Ovary (tissue), 10 donors: ENCODE results near the gene MAN1B1. TPM values are rescaled to one million over a fixed set of nuclear protein-coding genes. Genes with fewer than 3 reads are reported as not detected.

Experiments
- DNase-seq, 5 donors: peaks; one replicate each; pipeline ENCODE4 v3.0.0-alpha.2; 2019 to 2020
- H3K27ac ChIP-seq, 2 donors: fragments of 200-600 bp; one replicate each; pipeline versions ENCODE4 v1.5.1 to v1.8.0; 2019 to 2022
- H3K27me3 ChIP-seq: fragments of 200-600 bp; one replicate; pipeline ENCODE4 v1.8.0; 2022
- H3K36me3 ChIP-seq: fragments of 200-600 bp; sonication (generic); one replicate; pipeline ENCODE4 v1.5.1; 2019
- H3K4me1 ChIP-seq: one replicate; pipeline ENCODE4 v1.8.1; 2013; ENCODE audit warnings: mild to moderate bottlenecking, moderate library complexity; ENCODE audit not compliant: insufficient read depth
- H3K4me3 ChIP-seq: fragments of 200-600 bp; sonication (generic); one replicate; pipeline ENCODE4 v1.5.1; 2017
- H3K9me3 ChIP-seq, 2 donors: fragments of 200-600 bp in 1 of 2; sonication (generic) in 1 of 2; one replicate each; pipeline versions ENCODE4 v1.5.1 to v1.8.1; 2013 to 2019; ENCODE audit warnings: mild to moderate bottlenecking in 1 of 2, moderate library complexity in 1 of 2
- EP300 ChIP-seq: sonication (generic); formaldehyde crosslinking; IDR thresholded peaks from one replicate; pipeline ENCODE4 v1.6.1; 2017; ENCODE audit warnings: antibody characterized with exemption
- POLR2A ChIP-seq: fragments of 450-650 bp; IDR thresholded peaks from one replicate; pipeline ENCODE4 v1.6.1; 2017; ENCODE audit warnings: antibody characterized with exemption, mild to moderate bottlenecking, moderate library complexity
- WGBS, 3 donors: extraction: QIAGEN DNeasy Blood & Tissue Kit in 1 of 3; methylation state at CpG; one replicate each; pipeline versions ENCODE4 v1.1.5 to v1.1.7; 2013 to 2017; 5-methylcytosine and 5-hydroxymethylcytosine counted together
- intact Hi-C, 4 donors: fragments of 100-400 bp; cut with DNase I; formaldehyde crosslinking; loops; one replicate each; pipeline versions ENCODE4 v1.11.0 to v1.15.1; 2022 to 2023
- long read RNA-seq, 3 donors: library from polyadenylated mRNA in 2 of 3; unstranded in 2 of 3; transcript quantifications; one replicate each; pipeline ENCODE4 v2.0.0 and lab custom pipeline, GENCODE V29; 2021 to 2026
- polyA plus RNA-seq, 2 donors: library from polyadenylated mRNA; stranded (reverse); fragments of 200-250 nt in 1 of 2; fragments of 350-450 nt in 1 of 2; fragmentation: Illumina TruSeq in 1 of 2; extraction: RNeasy Lipid Tissue Mini Kit (QIAGEN cat#74804) in 1 of 2; gene quantifications; one replicate each; pipeline ENCODE4 v1.2.3, GENCODE V29; 2013 to 2014
- total RNA-seq, 7 donors: library from RNA; depleted of rRNA in 2 of 7; stranded (reverse); fragments of >200 nt in 2 of 7; fragmentation: NEBNext Ultra II Directional in 3 of 7; extraction: Animal tissue kit (Norgen Biotek cat#: 25700) in 3 of 7; gene quantifications; one replicate each; pipeline versions ENCODE4 v1.1.0 to v1.2.4, GENCODE V29; 2016 to 2023
- TF ChIP-seq, protein P1 (sequence below), 3 donors: fragments of 450-650 bp in 2 of 3; fragments of 200-600 bp in 1 of 3; IDR thresholded peaks; one replicate each; pipeline versions ENCODE4 v1.5.1 to v1.8.0; 2016 to 2022; ENCODE audit warnings: antibody characterized with exemption in 3 of 3, mild to moderate bottlenecking in 1 of 3
- donor health status: DM: no; HTN: no; CAD: no; lungs with moderate emphysema.
- donor health status: DM: no; HTN: no; CAD: no.
- donor health status: Bipolar disorder and iron deficiency.
- donor health status: DM: yes; HTN: yes; CAD: no.
- donor health status: DM: no; HTN: no; CAD: no.
- donor health status: DM: yes; HTN: yes; CAD: no.

Gene MAN1B1
- total RNA-seq (10 to 100 TPM; 30.2 to 55.1 (median 38.6) TPM), polyA plus RNA-seq (100 to 1,000 TPM in 1 of 2 donors, 10 to 100 TPM in 1; 44.0 to 109 TPM)
- long read RNA-seq, donor 1, transcript MAN1B1-202 (13 exons, 2,769 nt), result major isoform, 278 of 316 reads
- long read RNA-seq, donor 1, partial matches to known transcripts, result 15 of 316 reads
- long read RNA-seq, donor 1, other reads (novel, unspliced or antisense), result 17 of 316 reads
- long read RNA-seq, donor 2, full-length matches to known transcripts, result 34 of 40 reads
- long read RNA-seq, donor 2, partial matches to known transcripts, result 6 of 40 reads
- long read RNA-seq, donor 2, other reads (novel, unspliced or antisense), result 0 of 40 reads
- long read RNA-seq, donor 3, full-length matches to known transcripts, result 145 of 181 reads
- long read RNA-seq, donor 3, partial matches to known transcripts, result 16 of 181 reads
- long read RNA-seq, donor 3, other reads (novel, unspliced or antisense), result 20 of 181 reads

DNA sequence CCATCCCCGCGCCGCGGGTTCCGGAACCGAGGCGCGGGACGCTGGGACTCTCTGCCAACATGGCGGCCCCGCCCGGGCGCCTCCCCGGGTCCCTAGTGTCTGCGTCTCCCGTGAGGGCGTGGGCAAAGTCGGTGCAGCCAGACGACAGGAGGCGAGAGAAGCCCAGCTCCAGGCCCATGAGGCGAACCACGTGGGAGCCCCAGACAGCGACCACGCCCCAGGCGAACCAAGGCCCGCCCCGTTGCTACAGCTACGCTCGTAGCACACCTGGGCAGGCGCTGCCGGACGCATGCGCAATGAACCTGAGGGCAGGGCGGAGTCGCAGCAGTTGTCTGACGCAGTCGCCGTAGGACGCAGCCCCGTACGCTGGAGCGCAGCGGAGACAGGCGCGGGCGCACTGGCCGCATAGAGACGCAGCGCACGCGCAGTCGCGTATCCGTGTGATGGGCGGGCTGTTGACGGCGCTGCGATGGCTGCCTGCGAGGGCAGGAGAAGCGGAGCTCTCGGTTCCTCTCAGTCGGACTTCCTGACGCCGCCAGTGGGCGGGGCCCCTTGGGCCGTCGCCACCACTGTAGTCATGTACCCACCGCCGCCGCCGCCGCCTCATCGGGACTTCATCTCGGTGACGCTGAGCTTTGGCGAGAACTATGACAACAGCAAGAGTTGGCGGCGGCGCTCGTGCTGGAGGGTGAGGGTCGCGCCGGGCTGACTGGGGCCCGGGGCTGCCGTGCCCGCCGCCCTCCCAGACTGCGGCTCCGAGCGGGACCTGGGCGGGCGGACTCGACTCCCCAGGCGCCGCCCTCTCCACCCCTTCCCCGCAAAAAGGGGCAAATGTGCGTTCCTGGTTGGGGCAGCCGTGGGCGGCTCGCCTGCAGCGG lies at the start of gene MAN1B1:
Gene MAN1B1 (plus strand): TSS at position 455 of the 878 bp plus-strand sequence. CDS start 15 bp downstream, at position 470.
- H3K27ac ChIP-seq, result peak within 1 kb of the TSS; percentile 55 to 68
- WGBS, 3 donors, result 0 to 1% (median 0%) methylated on average over 33 to 101 of the region's 101 CpGs

DNA sequence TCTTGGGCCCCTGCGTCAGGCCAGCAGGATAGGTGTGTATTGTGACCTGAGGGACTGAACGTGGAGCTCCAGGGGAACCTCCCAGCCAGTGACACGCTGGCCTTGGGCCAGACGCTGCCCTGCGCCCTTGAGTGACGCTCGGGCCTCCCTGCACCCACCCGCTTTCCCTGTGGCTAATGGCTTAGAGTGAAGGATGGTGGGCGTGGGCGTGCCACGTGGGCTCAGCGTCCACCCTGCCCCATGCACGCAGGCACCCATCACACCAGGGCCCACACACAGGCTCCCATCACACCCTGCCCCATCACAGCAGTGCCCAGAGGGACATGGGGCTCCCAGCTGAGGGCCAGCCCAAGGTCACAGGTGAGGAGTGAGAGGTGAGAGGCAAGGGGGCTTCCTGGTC lies 49.8 kb upstream of the MAN1B1 start:
- intact Hi-C loops, result loop anchor here in 2 of 4 donors (2.0 to 5.0 kb wide), 2 partner anchors 250 kb away; no protein-coding TSS in a partner anchor
- H3K4me3 ChIP-seq, result no peak overlapping the region
- no peak for DNase-seq
- WGBS, 3 donors, result 60 to 62% (median 60%) methylated on average over 13 of the region's 13 CpGs
- no peaks in the 10 kb centered on the region for H3K9me3 ChIP-seq
- no peaks in the 10 kb centered on the region for H3K27me3 ChIP-seq
- H3K4me1 ChIP-seq, result peaks cover 1% of the 10 kb centered on the region
- no peak overlapping the region for H3K27ac ChIP-seq
- no peaks in the 10 kb centered on the region for H3K36me3 ChIP-seq
- TF ChIP-seq, protein P1, sequence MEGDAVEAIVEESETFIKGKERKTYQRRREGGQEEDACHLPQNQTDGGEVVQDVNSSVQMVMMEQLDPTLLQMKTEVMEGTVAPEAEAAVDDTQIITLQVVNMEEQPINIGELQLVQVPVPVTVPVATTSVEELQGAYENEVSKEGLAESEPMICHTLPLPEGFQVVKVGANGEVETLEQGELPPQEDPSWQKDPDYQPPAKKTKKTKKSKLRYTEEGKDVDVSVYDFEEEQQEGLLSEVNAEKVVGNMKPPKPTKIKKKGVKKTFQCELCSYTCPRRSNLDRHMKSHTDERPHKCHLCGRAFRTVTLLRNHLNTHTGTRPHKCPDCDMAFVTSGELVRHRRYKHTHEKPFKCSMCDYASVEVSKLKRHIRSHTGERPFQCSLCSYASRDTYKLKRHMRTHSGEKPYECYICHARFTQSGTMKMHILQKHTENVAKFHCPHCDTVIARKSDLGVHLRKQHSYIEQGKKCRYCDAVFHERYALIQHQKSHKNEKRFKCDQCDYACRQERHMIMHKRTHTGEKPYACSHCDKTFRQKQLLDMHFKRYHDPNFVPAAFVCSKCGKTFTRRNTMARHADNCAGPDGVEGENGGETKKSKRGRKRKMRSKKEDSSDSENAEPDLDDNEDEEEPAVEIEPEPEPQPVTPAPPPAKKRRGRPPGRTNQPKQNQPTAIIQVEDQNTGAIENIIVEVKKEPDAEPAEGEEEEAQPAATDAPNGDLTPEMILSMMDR (IDR thresholded peaks at IDR 0.05), result no peak
- TF ChIP-seq POLR2A (no peak), EP300 (no peak)

More for the DNA sequence above, at the start of gene MAN1B1:
- no peaks in the 10 kb centered on the region for H3K36me3 ChIP-seq
- H3K4me3 ChIP-seq, result peak within 1 kb of the TSS; percentile 82
- TF ChIP-seq POLR2A (peak; percentile 87), EP300 (no peak)
- H3K9me3 ChIP-seq, result no peaks in the 10 kb centered on the region
- intact Hi-C loops, result no loop called here
- peaks cover 9% of the 10 kb centered on the region for H3K4me1 ChIP-seq
- peak; percentile 97 to 99 (median 98) for DNase-seq
- H3K27me3 ChIP-seq, result no peaks in the 10 kb centered on the region

DNA sequence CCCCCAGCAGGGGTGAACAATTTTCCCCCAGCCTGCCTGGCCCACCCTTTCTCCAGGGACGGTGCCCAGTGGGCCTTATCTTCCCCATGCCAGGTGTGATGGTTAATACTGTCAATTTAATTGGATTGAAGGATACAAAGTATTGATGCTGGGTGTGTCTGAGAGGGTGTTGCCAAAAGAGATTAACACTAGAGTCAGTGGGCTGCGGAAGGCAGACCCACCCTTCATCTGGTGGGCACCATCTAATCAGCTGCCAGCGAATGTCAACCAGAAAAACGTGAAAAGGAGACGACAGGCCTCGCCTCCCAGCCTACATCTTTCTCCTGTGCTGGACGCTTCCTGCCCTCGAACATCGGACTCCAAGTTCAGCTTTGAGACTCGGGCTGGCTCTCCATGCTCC lies 49.3 kb upstream of the MAN1B1 start:
- Histone ChIP-seq H3K27ac (no peak overlapping the region), H3K9me3 (no peaks in the 10 kb centered on the region), H3K36me3 (no peaks in the 10 kb centered on the region), H3K4me1 (peaks cover 1% of the 10 kb centered on the region), H3K4me3 (no peak overlapping the region), H3K27me3 (no peaks in the 10 kb centered on the region)
- 81 to 84% (median 81%) methylated on average over 10 of the region's 10 CpGs for WGBS, 3 donors
- DNase-seq, result no peak
- intact Hi-C loops, result loop anchor here in 2 of 4 donors (2.0 to 5.0 kb wide), 2 partner anchors 250 to 251 kb away; no protein-coding TSS in a partner anchor
- TF ChIP-seq EP300, result no peak
- no peak for TF ChIP-seq POLR2A
- TF ChIP-seq, protein P1 (IDR thresholded peaks at IDR 0.05), result no peak

DNA sequence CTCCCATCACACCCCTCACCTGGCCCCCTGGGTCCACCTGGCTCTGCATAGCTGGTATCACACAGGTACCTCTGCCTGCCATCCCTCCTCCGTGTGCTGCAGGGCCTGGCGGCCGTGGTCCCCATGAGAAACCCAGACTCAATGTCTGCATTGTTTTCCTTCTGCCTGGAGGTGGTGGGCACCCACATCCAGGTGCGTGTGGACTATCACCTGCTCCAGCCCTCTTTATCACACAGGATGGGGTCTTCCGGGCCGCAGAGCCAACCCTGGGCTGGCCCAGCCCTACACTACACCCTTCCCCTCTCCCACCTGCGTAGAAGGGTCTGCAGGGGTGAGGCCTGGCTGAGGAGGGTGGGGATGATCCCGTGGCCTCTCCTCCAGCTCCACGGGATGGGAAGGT lies 47.9 kb upstream of the MAN1B1 start:
- TF ChIP-seq EP300 (no peak), POLR2A (no peak)
- TF ChIP-seq, protein P1 (IDR thresholded peaks at IDR 0.05), result no peak
- Histone ChIP-seq H3K27ac (no peak overlapping the region), H3K4me1 (peaks cover 1% of the 10 kb centered on the region), H3K36me3 (no peaks in the 10 kb centered on the region), H3K4me3 (no peak overlapping the region), H3K9me3 (no peaks in the 10 kb centered on the region), H3K27me3 (no peaks in the 10 kb centered on the region)
- no peak for DNase-seq
- 80 to 90% (median 83%) methylated on average over 9 of the region's 9 CpGs for WGBS, 3 donors
- intact Hi-C loops, result loop anchor here in 1 of 4 donors (5.0 kb wide), 1 partner anchor 252 kb away; no protein-coding TSS in a partner anchor
